ENCODE data around the gene AGPAT3.

Gene AGPAT3

GRCh38 chr21:43865540-43866259 is 677 bp downstream of the AGPAT3 start:
- DNase-seq, result peak; percentile 60

- DNase-seq, result peak; percentile 42
Observed at GRCh38 chr21:43866260-43866629, 1.2 kb downstream of the AGPAT3 start.

GRCh38 chr21:43866659-43867331 is 1.8 kb downstream of the AGPAT3 start:
- peak; percentile 70 for DNase-seq

- no peak for DNase-seq
Observed at GRCh38 chr21:43867332-43867703, 2.3 kb downstream of the AGPAT3 start.

DNA sequence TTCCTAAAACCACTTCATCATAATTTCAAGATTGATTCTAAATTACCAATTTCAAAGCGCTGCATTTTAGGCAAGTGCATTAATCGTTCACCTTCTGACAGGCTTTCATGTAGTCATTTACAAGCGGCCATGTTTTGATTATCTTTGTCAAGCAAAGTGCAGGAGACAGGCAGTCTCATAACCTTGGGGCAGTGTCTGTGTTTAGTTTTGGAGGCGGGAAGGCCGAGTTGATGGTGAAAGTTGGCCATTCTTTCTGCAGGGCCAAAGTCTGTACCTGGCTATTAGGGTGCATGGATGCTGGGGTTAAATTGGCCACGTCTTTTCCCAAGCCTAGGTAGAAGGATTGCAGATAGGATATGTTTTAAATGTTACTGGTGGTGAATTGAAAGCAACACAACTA is 2.9 kb downstream of the AGPAT3 start:
- no peak for DNase-seq

DNA sequence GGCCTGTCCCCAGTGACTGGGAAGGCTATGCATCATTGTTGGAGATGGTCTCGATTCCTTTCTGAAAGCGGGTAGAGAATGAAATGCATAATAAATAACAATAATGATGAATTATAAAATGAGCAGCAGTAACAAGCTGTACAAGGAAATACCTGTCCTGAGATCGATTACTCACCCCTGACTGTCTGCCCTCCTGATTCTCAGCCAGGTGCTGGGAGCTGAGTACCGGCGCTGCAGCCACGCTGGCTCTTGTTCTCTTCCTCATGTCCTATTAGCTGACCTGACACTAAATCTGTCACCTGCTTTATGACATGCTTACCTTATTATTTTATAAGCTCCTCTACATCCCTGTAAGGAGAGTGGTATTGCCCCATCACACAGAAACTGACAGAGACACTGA is 3.4 kb downstream of the AGPAT3 start:
- DNase-seq, result no peak

DNA sequence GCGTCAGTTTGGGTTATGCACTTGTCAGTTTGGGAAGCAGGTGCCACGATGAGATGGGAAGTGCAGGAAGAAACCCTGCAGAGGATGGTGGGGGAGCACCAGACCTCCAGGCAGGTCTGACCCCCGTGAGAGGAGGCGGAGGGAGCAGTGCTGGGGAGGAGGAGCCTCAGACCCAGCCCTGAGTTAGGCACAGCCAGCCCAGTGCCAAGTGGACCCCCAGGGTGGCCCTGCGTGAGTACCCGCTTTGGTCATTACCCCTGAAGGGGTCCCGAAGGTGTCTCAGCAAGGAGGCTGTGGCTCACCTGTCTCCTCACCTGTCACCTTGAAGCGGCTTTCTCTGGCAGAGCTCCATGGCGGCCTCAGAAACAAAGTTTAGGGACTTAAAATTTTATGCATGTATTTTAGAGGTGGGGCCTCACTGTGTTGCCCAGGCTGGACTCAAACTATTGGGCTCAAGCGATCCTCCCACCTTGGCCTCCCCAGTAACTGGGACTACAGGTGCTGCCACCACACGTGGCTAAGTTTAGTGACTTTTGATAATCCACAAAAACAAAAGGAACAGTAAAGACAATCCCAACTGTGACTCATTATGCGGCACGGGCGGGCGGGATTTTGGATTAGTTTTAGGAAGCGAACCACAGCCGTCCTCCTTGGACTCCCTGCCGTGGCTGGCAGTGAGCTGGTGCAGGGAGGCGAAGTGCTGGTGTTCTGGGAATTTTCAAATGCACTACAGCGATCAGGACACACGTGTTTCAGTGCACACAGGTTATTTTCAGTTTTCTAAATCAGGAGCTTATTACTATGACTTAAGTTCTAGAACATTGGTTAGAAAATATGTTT is 4.7 kb downstream of the AGPAT3 start:
- no peak for DNase-seq

DNA sequence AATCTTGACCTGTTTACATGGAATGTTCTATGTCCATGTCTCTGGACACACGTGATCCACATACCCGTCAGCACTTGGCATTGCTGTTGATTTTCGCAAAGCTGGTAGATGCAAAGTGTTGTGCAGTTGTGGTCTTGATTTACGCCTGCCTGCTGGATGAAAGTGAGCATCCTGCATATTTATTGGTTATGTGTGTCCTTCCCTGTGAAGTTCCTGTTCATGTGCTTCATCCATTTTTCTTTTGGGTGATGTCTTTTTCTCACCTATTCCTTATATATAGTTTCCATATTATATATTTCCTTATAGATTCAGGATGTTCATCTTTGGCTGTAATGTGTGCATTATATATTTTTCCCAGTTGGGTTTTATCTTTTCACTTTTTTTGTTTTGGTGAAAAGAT is 6.5 kb downstream of the AGPAT3 start:
- DNase-seq, result no peak

- no peak for DNase-seq
Observed at GRCh38 chr21:43872531-43873197, 7.6 kb downstream of the AGPAT3 start.

- no peak for DNase-seq
Observed at GRCh38 chr21:43873673-43874072, 8.7 kb downstream of the AGPAT3 start.

- no peak for DNase-seq
Observed at GRCh38 chr21:43874085-43874805, 9.2 kb downstream of the AGPAT3 start.

- DNase-seq, result no peak
Observed at GRCh38 chr21:43876605-43877004, 11.6 kb downstream of the AGPAT3 start.

GRCh38 chr21:43877936-43878575 is 13.0 kb downstream of the AGPAT3 start:
- no peak for DNase-seq

- DNase-seq, result no peak
Observed at GRCh38 chr21:43879348-43880110, 14.5 kb downstream of the AGPAT3 start.

- DNase-seq, result no peak
Observed at GRCh38 chr21:43880111-43880985, 15.3 kb downstream of the AGPAT3 start.

GRCh38 chr21:43881283-43881682 is 16.3 kb downstream of the AGPAT3 start:
- DNase-seq, result peak; percentile 8

GRCh38 chr21:43881935-43882334 is 16.9 kb downstream of the AGPAT3 start:
- DNase-seq, result no peak

DNA sequence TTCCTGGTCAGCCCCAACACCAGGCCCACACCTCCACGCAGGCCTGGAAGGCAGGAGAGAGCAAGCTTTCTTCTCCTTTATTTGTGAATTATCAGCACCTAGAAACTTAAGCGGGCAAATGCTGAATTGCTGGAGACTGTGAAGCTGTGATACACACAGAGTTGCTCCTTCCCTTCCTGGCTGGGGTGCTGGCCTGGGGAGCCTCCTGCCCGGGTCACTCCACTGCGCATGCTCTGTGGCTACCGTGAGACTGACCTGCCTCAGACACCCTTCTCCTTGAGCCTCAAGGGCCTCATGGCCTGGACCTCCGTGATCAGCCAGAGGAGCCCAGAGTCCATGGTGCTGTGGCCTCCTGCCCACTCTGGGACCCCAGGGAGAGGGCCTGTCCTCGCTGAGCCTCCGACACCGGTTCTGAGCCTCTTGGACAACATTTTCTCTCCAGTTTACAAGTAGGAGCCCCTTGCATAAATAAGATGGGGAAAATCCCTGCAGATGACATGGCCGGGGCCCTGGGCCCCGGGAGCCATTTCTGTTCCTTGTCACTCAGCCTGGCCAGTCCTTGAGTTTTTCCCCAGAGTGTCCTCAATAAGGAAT is 18.0 kb downstream of the AGPAT3 start:
- no peak for DNase-seq

- peak; percentile 30 for DNase-seq
Observed at GRCh38 chr21:43884012-43884860, 19.2 kb downstream of the AGPAT3 start.

Data from CD4-positive, alpha-beta T cell treated with Interleukin-21 for 1 hour (primary cell).